Activated CD8-positive, alpha-beta memory T cell treated with anti-CD3 and anti-CD28 coated beads, Interleukin-2, amount 10 ng/mL, durations not matched to agents 7 days and 5 days (primary cell): ENCODE measurements around the gene SMS. TPM values are rescaled to one million over a fixed set of nuclear protein-coding genes. Genes with fewer than 3 reads are reported as not detected.

ENCODE experiments used
- ATAC-seq: fragments of 150-1000 bp; cut with Tn5 transposase; one replicate; pipeline ENCODE4 v1.10.0; 2021; ENCODE audit warnings: moderate library complexity
- CTCF ChIA-PET: fragments of 350-600 bp; sonication (Branson Sonifier 250); formaldehyde crosslinking; loops from one replicate; lab custom pipeline; 2021; ENCODE audit warnings: antibody characterized with exemption; lab: Charles Lee
- DNase-seq: peaks from one replicate; pipeline ENCODE4 v3.0.0-alpha.2; 2020
- H3K27ac Mint-ChIP-seq: one replicate; pipeline ENCODE4 v1.8.0; 2021; ENCODE audit warnings: mild to moderate bottlenecking, mixed read lengths
- H3K27me3 Mint-ChIP-seq: one replicate; pipeline ENCODE4 v1.8.0; 2021; ENCODE audit warnings: mixed read lengths
- H3K36me3 Mint-ChIP-seq: one replicate; pipeline ENCODE4 v1.8.0; 2021; ENCODE audit warnings: mild to moderate bottlenecking, mixed read lengths
- H3K4me1 Mint-ChIP-seq: one replicate; pipeline ENCODE4 v1.8.0; 2021; ENCODE audit warnings: mixed read lengths
- H3K4me3 Mint-ChIP-seq: one replicate; pipeline ENCODE4 v1.8.0; 2021; ENCODE audit warnings: mild to moderate bottlenecking, moderate library complexity, mixed read lengths
- H3K9me3 Mint-ChIP-seq: one replicate; pipeline ENCODE4 v1.8.0; 2022; ENCODE audit warnings: low read depth, mixed read lengths
- total RNA-seq, 2 experiments: library from RNA; stranded (reverse); gene quantifications; one replicate each; pipeline ENCODE4 v1.2.3, GENCODE V29; 2021

SMS gene
- total RNA-seq, 2 experiments from 2014 or later = 76.2 to 95.6 TPM

GRCh38 chrX:21958187-21958586, 17.7 kb downstream of the SMS start:
- Mint-ChIP-seq H3K9me3 (no peaks in the 10 kb centered on the region), H3K27me3 (no peaks in the 10 kb centered on the region), H3K4me3 (no peak overlapping the region), H3K27ac (no peak overlapping the region), H3K4me1 (peaks cover 30% of the 10 kb centered on the region), H3K36me3 (peaks cover 4% of the 10 kb centered on the region)
- DNase-seq (no peak), ATAC-seq (no peak)
- CTCF ChIA-PET = no interaction called here

GRCh38 chrX:21958916-21959315, 18.4 kb downstream of the SMS start:
- Mint-ChIP-seq H3K4me1 (peaks cover 29% of the 10 kb centered on the region), H3K27ac (no peak overlapping the region), H3K27me3 (no peaks in the 10 kb centered on the region), H3K4me3 (no peak overlapping the region), H3K36me3 (peaks cover 4% of the 10 kb centered on the region), H3K9me3 (no peaks in the 10 kb centered on the region)
- ATAC-seq = no peak
- no peak for DNase-seq
- CTCF ChIA-PET = no interaction called here

- no peak for ATAC-seq
- Mint-ChIP-seq H3K36me3 (peaks cover 4% of the 10 kb centered on the region), H3K4me3 (no peak overlapping the region), H3K27ac (no peak overlapping the region), H3K9me3 (no peaks in the 10 kb centered on the region), H3K27me3 (no peaks in the 10 kb centered on the region), H3K4me1 (peaks cover 29% of the 10 kb centered on the region)
- DNase-seq = no peak
- CTCF ChIA-PET = no interaction called here
These were observed 19.0 kb downstream of the SMS start for GRCh38 chrX:21959362-21960051.

- no peak for DNase-seq
- CTCF ChIA-PET = interaction anchor here (0.6 to 0.8 kb wide), 2 partner anchors 12 to 23 kb away, joined by 3 read pairs; no protein-coding TSS in a partner anchor
- no peak for ATAC-seq
- no peaks in the 10 kb centered on the region for H3K9me3 Mint-ChIP-seq
- H3K27ac Mint-ChIP-seq = peak overlapping the region; percentile 29
- H3K4me3 Mint-ChIP-seq = no peak overlapping the region
- peaks cover 4% of the 10 kb centered on the region for H3K36me3 Mint-ChIP-seq
- H3K27me3 Mint-ChIP-seq = no peaks in the 10 kb centered on the region
- H3K4me1 Mint-ChIP-seq = peaks cover 26% of the 10 kb centered on the region
These were observed 20.3 kb downstream of the SMS start for GRCh38 chrX:21960569-21961541.

GRCh38 chrX:21962361-21962760, 21.9 kb downstream of the SMS start:
- Mint-ChIP-seq H3K9me3 (no peaks in the 10 kb centered on the region), H3K4me1 (peaks cover 26% of the 10 kb centered on the region), H3K36me3 (peaks cover 7% of the 10 kb centered on the region), H3K27ac (no peak overlapping the region), H3K27me3 (no peaks in the 10 kb centered on the region), H3K4me3 (no peak overlapping the region)
- no peak for DNase-seq
- no peak for ATAC-seq
- CTCF ChIA-PET = interaction anchor here (0.8 kb wide), 1 partner anchor 23 kb away, joined by 3 read pairs; no protein-coding TSS in a partner anchor

GRCh38 chrX:21963269-21963668, 22.8 kb downstream of the SMS start:
- no peak overlapping the region for H3K4me3 Mint-ChIP-seq
- no peaks in the 10 kb centered on the region for H3K27me3 Mint-ChIP-seq
- peaks cover 8% of the 10 kb centered on the region for H3K36me3 Mint-ChIP-seq
- H3K27ac Mint-ChIP-seq = no peak overlapping the region
- H3K9me3 Mint-ChIP-seq = no peaks in the 10 kb centered on the region
- H3K4me1 Mint-ChIP-seq = peaks cover 20% of the 10 kb centered on the region
- ATAC-seq (no peak), DNase-seq (no peak)
- CTCF ChIA-PET = interaction anchor here (0.8 kb wide), 1 partner anchor 22 kb away, joined by 3 read pairs; no protein-coding TSS in a partner anchor

GRCh38 chrX:21963731-21964405, 23.4 kb downstream of the SMS start:
- Mint-ChIP-seq H3K36me3 (peaks cover 8% of the 10 kb centered on the region), H3K9me3 (no peaks in the 10 kb centered on the region), H3K4me1 (peaks cover 16% of the 10 kb centered on the region), H3K27me3 (no peaks in the 10 kb centered on the region), H3K27ac (no peak overlapping the region), H3K4me3 (no peak overlapping the region)
- CTCF ChIA-PET = no interaction called here
- ATAC-seq (no peak), DNase-seq (no peak)

GRCh38 chrX:21966866-21967265, 26.4 kb downstream of the SMS start:
- Mint-ChIP-seq H3K36me3 (peaks cover 7% of the 10 kb centered on the region), H3K4me1 (peaks cover 5% of the 10 kb centered on the region), H3K27ac (no peak overlapping the region), H3K27me3 (no peaks in the 10 kb centered on the region), H3K9me3 (no peaks in the 10 kb centered on the region), H3K4me3 (no peak overlapping the region)
- DNase-seq (no peak), ATAC-seq (no peak)
- CTCF ChIA-PET = no interaction called here

- ATAC-seq (no peak), DNase-seq (no peak)
- Mint-ChIP-seq H3K4me1 (peaks cover 17% of the 10 kb centered on the region), H3K4me3 (no peak overlapping the region), H3K27me3 (no peaks in the 10 kb centered on the region), H3K36me3 (peaks cover 9% of the 10 kb centered on the region), H3K9me3 (no peaks in the 10 kb centered on the region), H3K27ac (no peak overlapping the region)
- CTCF ChIA-PET = interaction anchor here (0.6 to 1.1 kb wide), 2 partner anchors 17 to 18 kb away, joined by 3 read pairs; no protein-coding TSS in a partner anchor
These were observed 27.8 kb downstream of the SMS start for GRCh38 chrX:21968333-21968732.

GRCh38 chrX:21970326-21970725, 29.8 kb downstream of the SMS start:
- Mint-ChIP-seq H3K9me3 (no peaks in the 10 kb centered on the region), H3K4me1 (peaks cover 34% of the 10 kb centered on the region), H3K27me3 (no peaks in the 10 kb centered on the region), H3K4me3 (no peak overlapping the region), H3K27ac (no peak overlapping the region), H3K36me3 (peaks cover 14% of the 10 kb centered on the region)
- CTCF ChIA-PET = no interaction called here
- ATAC-seq (no peak), DNase-seq (no peak)

- Mint-ChIP-seq H3K4me1 (peaks cover 43% of the 10 kb centered on the region), H3K9me3 (no peaks in the 10 kb centered on the region), H3K27ac (peak overlapping the region; percentile 89), H3K36me3 (peaks cover 16% of the 10 kb centered on the region), H3K27me3 (no peaks in the 10 kb centered on the region), H3K4me3 (no peak overlapping the region)
- CTCF ChIA-PET = interaction anchor here (0.6 to 3.1 kb wide), 5 partner anchors 12 to 29 kb away, joined by 3 to 17 read pairs (median 3); no protein-coding TSS in a partner anchor
- ATAC-seq = no peak
- no peak for DNase-seq
These were observed 31.5 kb downstream of the SMS start for GRCh38 chrX:21972046-21972445.

GRCh38 chrX:21972721-21973120, 32.2 kb downstream of the SMS start:
- Mint-ChIP-seq H3K27ac (peak overlapping the region; percentile 89), H3K9me3 (no peaks in the 10 kb centered on the region), H3K27me3 (no peaks in the 10 kb centered on the region), H3K36me3 (peaks cover 20% of the 10 kb centered on the region), H3K4me3 (peak overlapping the region; percentile 51), H3K4me1 (peaks cover 43% of the 10 kb centered on the region)
- CTCF ChIA-PET = interaction anchor here (0.6 to 3.1 kb wide), 6 partner anchors 12 to 141 kb away, joined by 3 to 17 read pairs (median 4); no protein-coding TSS in a partner anchor
- DNase-seq (peak; percentile 72), ATAC-seq (peak; percentile 88)
